Thyroid gland (tissue), 4 donors: Measurements from ENCODE around the gene GZF1. TPM values are rescaled to one million over a fixed set of nuclear protein-coding genes. Genes with fewer than 3 reads are reported as not detected.

Experiments
- DNase-seq, 2 donors: peaks; one replicate each; pipeline ENCODE4 v3.0.0-alpha.2; 2019
- H3K27ac ChIP-seq, 3 donors: fragments of 200-600 bp; sonication (generic); 1 replicate in 2 of 3; 2 replicates in 1 of 3; pipeline ENCODE4 v1.5.1; 2016 to 2019; ENCODE audit warnings: mild to moderate bottlenecking in 1 of 3, moderate library complexity in 1 of 3
- H3K27me3 ChIP-seq: fragments of 200-600 bp; sonication (generic); one replicate; pipeline ENCODE4 v1.5.1; 2019
- H3K36me3 ChIP-seq, 2 donors: fragments of 200-600 bp; sonication (generic); one replicate each; pipeline ENCODE4 v1.5.1; 2016 to 2019
- H3K4me1 ChIP-seq, 2 donors: fragments of 200-600 bp; sonication (generic); one replicate each; pipeline ENCODE4 v1.5.1; 2017 to 2019
- H3K4me3 ChIP-seq, 3 donors: fragments of 200-600 bp; sonication (generic); replicated peaks in 1 of 3; 1 replicate in 2 of 3; 2 replicates in 1 of 3; pipeline ENCODE4 v1.5.1; 2016; ENCODE audit warnings: mild to moderate bottlenecking in 1 of 3
- H3K9me3 ChIP-seq: fragments of 200-600 bp; sonication (generic); one replicate; pipeline ENCODE4 v1.5.1; 2017
- POLR2A ChIP-seq, 2 donors: fragments of 450-650 bp; IDR thresholded peaks; one replicate each; pipeline ENCODE4 v1.6.1; 2017; ENCODE audit warnings: antibody characterized with exemption in 2 of 2, mild to moderate bottlenecking in 2 of 2, moderate library complexity in 1 of 2
- WGBS, 2 donors: methylation state at CpG; one replicate each; pipeline ENCODE4 v1.1.5; 2017; 5-methylcytosine and 5-hydroxymethylcytosine counted together
- intact Hi-C: fragments of 100-400 bp; cut with DNase I; formaldehyde crosslinking; loops from one replicate; pipeline ENCODE4 v1.15.1; 2023
- total RNA-seq, 4 donors: library from RNA; depleted of rRNA; stranded (reverse); fragments of >200 nt; gene quantifications; one replicate each; pipeline ENCODE4 v1.2.3, GENCODE V29; 2016
- TF ChIP-seq, protein P1 (sequence below), 6 experiments: fragments of 200-600 bp in 3 of 6; fragments of 450-650 bp in 3 of 6; sonication (generic) in 3 of 6; IDR thresholded peaks; one replicate each; pipeline ENCODE4 v1.5.1; 2016 to 2019; ENCODE audit warnings: antibody characterized with exemption in 6 of 6, mild to moderate bottlenecking in 2 of 6, inconsistent platforms in 1 of 6, moderate library complexity in 1 of 6

GZF1 gene
- total RNA-seq, 4 donors from 2014 or later, result 13.8 to 29.0 (median 15.4) TPM

DNA sequence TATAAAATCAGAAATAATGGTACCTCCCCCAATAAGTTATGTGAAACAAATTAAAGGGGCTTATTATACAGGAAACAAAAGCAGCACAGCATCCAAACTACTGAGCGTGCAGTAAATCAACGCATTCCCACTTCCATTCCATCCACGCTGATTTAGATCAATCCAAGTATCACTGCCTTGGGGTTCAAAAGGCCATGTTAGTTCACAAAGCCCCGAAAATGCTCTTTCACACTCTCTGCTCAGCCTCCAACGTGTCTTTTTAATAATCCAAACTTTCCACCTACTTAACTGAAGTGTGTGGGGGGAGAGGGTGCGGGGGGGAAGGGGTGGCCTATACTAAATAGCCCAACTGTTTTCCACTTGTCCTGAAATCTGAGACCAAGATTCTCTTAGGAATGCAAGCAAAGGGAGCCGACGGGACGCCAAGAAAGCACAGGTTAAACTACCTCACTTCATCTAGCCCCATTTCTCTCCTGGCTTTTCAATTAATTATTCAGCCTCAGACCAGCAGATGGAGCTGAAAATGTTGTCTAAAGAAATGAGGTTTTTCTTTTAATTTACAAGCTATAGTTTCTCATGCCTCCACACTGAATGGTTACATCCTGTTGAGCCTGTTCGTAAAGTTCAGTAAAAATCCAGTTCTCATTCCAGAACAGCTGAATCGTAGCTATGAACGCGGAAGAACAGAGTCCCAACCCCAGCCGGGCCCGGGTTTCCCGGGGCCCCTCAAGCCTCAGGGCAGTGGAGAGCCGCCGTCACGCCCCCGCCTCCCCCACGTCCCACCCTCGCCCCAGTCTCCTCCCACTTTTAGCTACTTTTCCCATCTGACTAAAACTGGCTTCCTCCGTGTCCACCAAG is 12.4 kb upstream of the GZF1 start:
- WGBS, 2 donors, result 4 to 5% methylated on average over 23 of the region's 23 CpGs
- TF ChIP-seq POLR2A (IDR thresholded peaks at IDR 0.05), result no peak
- TF ChIP-seq, protein P1, sequence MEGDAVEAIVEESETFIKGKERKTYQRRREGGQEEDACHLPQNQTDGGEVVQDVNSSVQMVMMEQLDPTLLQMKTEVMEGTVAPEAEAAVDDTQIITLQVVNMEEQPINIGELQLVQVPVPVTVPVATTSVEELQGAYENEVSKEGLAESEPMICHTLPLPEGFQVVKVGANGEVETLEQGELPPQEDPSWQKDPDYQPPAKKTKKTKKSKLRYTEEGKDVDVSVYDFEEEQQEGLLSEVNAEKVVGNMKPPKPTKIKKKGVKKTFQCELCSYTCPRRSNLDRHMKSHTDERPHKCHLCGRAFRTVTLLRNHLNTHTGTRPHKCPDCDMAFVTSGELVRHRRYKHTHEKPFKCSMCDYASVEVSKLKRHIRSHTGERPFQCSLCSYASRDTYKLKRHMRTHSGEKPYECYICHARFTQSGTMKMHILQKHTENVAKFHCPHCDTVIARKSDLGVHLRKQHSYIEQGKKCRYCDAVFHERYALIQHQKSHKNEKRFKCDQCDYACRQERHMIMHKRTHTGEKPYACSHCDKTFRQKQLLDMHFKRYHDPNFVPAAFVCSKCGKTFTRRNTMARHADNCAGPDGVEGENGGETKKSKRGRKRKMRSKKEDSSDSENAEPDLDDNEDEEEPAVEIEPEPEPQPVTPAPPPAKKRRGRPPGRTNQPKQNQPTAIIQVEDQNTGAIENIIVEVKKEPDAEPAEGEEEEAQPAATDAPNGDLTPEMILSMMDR (IDR thresholded peaks at IDR 0.05), result peak in 4 of 6 experiments; percentile 36 to 61 (median 52)
- peak; percentile 79 to 86 for DNase-seq
- H3K9me3 ChIP-seq, result no peaks in the 10 kb centered on the region
- H3K27me3 ChIP-seq, result no peaks in the 10 kb centered on the region
- intact Hi-C loops, result loop anchor here (10.0 kb wide), 1 partner anchor 305 kb away; the partner anchor contains the start of gene THBD
- peak overlapping the region; percentile 88 to 98 (median 97) for H3K27ac ChIP-seq
- H3K4me3 ChIP-seq, result peak overlapping the region; percentile 7 to 83 (median 21)
- H3K4me1 ChIP-seq, result peaks cover 10 to 20% of the 10 kb centered on the region in 2 donors
- peaks cover 0 to 3% of the 10 kb centered on the region in 2 donors for H3K36me3 ChIP-seq

DNA sequence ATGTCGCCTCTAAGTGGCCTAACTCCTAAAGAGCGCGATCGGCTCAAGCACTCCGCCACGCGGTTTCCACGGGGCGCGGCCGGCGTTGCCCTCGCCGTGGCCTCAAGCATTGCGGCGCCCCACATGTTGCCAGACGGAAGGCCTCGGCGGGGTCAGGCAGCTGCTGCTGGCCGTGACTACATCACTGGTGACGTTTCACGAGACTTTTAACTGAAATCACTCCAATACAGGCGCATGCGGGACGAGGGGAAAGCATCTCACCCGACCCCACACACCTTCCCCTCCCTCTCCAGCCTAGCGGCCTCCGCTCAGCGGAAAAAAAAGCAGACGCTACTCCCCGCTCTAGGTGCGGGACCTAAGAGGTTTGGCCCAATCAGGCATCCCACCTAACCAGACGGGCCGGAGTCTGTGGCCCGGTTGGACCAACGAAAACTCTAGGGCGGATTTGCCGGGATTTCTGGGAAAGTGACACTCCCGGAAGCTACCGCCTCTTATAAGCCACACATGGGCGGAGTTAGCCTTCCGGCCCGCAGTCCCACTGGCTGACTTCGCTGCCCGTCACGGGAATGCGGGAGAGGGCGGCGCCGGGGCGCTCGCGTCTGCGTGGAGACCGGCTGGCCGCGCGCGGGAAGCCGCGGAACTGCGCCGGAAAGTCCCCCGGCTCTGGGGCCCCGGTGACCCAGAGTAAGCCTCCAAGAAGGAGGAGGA is 11.6 kb upstream of the GZF1 start, which contains the start of gene NXT1:
Gene NXT1, plus strand, starts transcription at position 596 of the 708 bp plus-strand sequence. CDS start 3,251 bp downstream, outside the sequence.
- intact Hi-C loops, result no loop called here
- peaks cover 10 to 20% of the 10 kb centered on the region in 2 donors for H3K4me1 ChIP-seq
- TF ChIP-seq, protein P1 (IDR thresholded peaks at IDR 0.05), result no peak
- peak; percentile 27 to 88 for TF ChIP-seq POLR2A (IDR thresholded peaks at IDR 0.05)
- 0 to 2% methylated on average over 30 to 41 of the region's 65 CpGs for WGBS, 2 donors
- peak; percentile 97 for DNase-seq
- peak within 1 kb of the TSS; percentile 88 to 98 (median 97) for H3K27ac ChIP-seq
- peak within 1 kb of the TSS; percentile 63 to 95 (median 83) for H3K4me3 ChIP-seq
- no peaks in the 10 kb centered on the region for H3K9me3 ChIP-seq
- peaks cover 0 to 5% of the 10 kb centered on the region in 2 donors for H3K36me3 ChIP-seq
- H3K27me3 ChIP-seq, result no peaks in the 10 kb centered on the region

DNA sequence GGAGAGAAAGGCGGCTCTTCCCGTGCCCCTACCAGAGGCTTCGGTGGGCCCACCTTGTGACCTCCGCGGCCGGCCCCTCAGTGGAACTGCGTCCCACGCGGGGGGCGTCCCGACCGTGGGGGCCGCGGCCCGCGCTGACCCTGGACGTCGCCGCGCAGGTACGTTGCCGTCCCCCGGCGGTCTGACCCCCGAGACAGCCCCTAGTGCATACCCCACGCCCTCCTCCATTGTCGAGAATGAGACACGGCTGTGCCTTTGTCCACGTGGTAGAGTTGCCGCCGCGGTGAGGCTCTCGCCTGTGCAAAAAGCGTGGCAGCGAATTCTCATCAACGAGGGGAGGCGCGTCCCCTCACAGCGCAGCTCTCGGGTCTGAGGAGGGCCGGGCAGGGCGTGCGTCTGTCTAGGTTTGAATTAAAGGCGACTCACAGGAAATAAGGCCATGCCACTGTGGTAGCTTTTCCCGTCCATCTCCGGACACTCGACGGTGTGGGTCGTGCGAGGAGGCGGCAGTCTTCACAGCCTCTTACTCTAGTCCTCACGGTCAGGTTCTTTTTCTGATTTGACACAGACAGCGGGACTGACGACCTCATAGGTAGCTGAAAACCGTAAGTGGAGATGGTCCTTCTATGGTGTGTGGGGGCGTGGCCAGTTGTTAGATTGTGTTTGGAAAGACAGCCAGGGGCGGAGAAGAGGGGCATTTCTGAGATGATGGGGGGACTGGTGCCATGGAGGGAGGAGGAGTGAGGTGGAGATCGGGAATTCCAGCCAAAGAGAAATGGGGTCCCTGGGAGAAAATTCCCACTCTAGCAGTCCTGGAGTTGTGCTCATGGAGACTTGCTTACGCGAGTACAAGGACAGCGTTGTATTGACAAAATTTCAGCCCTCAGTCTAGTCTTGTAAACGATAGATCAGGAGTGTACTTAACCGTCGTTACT is 10.8 kb upstream of the GZF1 start:
- WGBS, 2 donors, result 2 to 6% methylated on average over 15 to 47 of the region's 64 CpGs
- Histone ChIP-seq H3K4me3 (peak overlapping the region; percentile 63 to 95 (median 83)), H3K27me3 (no peaks in the 10 kb centered on the region), H3K27ac (peak overlapping the region; percentile 88 to 98 (median 97)), H3K4me1 (peaks cover 10 to 20% of the 10 kb centered on the region in 2 donors), H3K36me3 (peaks cover 0 to 5% of the 10 kb centered on the region in 2 donors), H3K9me3 (no peaks in the 10 kb centered on the region)
- peak; percentile 71 to 80 for DNase-seq
- peak in 1 of 2 donors; percentile 16 for TF ChIP-seq POLR2A (IDR thresholded peaks at IDR 0.05)
- TF ChIP-seq, protein P1 (IDR thresholded peaks at IDR 0.05), result no peak
- intact Hi-C loops, result no loop called here

DNA sequence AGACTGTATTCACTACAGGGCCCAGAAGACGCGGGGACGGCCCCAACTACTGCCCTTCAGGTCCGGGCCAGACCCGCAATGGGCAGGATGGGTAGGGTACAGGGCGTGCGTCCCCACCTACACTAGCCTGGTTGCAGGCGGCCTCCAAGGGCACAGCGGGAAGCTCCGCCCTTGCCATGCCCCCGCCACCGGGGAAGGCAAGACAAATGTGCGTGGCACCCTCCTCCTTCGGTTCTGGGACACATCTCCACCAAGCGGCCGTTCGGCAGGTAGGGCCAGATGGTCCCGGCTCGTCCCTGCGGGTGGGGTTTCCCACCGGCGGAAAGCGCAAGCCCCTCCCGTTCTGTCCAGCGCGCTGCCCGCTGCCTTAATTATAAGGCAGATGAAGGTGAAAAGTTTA is 5.8 kb upstream of the GZF1 start:
- no peak overlapping the region for H3K27ac ChIP-seq
- H3K4me1 ChIP-seq, result peaks cover 28 to 31% of the 10 kb centered on the region in 2 donors
- no peak for TF ChIP-seq POLR2A (IDR thresholded peaks at IDR 0.05)
- TF ChIP-seq, protein P1 (IDR thresholded peaks at IDR 0.05), result no peak
- no peaks in the 10 kb centered on the region for H3K9me3 ChIP-seq
- no peak for DNase-seq
- H3K27me3 ChIP-seq, result no peaks in the 10 kb centered on the region
- WGBS, 2 donors, result 79% methylated on average over 27 of the region's 27 CpGs
- H3K36me3 ChIP-seq, result peaks cover 0 to 5% of the 10 kb centered on the region in 2 donors
- H3K4me3 ChIP-seq, result no peak overlapping the region
- intact Hi-C loops, result no loop called here
